ENCODE results near the gene OTX1.

DNA sequence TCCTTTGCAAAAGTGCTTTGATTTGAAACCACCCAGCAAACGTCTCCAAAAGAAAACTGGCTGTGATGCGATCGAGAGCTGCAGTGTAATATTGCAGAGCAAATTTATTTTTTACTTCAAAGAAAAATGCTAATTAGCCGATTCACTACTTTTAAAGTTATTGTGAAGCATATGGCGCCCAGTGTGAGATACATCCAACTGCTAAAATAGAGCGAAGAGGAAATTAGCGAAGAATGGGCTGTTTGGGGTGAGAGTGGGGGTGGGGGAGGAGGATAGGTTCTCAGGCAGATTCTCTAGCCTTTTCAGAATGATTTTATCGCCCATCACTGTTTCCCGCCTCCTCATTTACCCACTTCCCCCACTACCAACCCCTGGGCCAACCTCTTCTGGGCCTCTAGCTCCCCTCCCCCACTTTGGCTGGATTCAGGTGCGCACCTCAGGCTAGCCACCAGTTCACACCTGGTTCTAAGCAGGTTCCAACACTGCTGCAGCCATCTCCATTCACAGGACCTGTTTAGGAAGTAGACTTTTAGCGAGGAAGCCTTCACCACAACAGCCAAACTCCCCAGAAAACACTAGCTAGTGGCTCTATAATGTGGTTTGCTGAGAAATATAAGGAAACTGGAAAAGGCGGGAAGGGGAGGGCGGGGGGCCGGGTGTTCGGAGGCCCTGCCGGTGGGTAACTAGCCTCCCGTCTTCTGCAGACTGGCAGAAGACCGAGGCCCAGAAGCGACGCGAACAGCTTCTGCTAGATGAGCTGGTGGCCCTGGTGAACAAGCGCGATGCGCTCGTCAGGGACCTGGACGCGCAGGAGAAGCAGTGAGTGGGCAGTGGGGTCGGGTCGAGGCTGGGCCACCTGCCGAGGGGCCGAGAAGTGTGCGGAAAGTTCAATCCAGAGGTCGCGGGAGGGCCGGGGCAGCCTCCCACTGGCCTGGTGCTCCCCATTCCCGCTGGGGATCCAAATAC is 6.0 kb upstream of the OTX1 start:
- TF ChIP-seq, protein P1, sequence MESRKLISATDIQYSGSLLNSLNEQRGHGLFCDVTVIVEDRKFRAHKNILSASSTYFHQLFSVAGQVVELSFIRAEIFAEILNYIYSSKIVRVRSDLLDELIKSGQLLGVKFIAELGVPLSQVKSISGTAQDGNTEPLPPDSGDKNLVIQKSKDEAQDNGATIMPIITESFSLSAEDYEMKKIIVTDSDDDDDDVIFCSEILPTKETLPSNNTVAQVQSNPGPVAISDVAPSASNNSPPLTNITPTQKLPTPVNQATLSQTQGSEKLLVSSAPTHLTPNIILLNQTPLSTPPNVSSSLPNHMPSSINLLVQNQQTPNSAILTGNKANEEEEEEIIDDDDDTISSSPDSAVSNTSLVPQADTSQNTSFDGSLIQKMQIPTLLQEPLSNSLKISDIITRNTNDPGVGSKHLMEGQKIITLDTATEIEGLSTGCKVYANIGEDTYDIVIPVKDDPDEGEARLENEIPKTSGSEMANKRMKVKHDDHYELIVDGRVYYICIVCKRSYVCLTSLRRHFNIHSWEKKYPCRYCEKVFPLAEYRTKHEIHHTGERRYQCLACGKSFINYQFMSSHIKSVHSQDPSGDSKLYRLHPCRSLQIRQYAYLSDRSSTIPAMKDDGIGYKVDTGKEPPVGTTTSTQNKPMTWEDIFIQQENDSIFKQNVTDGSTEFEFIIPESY (IDR thresholded peaks at IDR 0.05; ENCODE audit: extremely low read depth, insufficient replicate concordance, low read length): no peak
- TF ChIP-seq, protein P2, sequence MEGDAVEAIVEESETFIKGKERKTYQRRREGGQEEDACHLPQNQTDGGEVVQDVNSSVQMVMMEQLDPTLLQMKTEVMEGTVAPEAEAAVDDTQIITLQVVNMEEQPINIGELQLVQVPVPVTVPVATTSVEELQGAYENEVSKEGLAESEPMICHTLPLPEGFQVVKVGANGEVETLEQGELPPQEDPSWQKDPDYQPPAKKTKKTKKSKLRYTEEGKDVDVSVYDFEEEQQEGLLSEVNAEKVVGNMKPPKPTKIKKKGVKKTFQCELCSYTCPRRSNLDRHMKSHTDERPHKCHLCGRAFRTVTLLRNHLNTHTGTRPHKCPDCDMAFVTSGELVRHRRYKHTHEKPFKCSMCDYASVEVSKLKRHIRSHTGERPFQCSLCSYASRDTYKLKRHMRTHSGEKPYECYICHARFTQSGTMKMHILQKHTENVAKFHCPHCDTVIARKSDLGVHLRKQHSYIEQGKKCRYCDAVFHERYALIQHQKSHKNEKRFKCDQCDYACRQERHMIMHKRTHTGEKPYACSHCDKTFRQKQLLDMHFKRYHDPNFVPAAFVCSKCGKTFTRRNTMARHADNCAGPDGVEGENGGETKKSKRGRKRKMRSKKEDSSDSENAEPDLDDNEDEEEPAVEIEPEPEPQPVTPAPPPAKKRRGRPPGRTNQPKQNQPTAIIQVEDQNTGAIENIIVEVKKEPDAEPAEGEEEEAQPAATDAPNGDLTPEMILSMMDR (IDR thresholded peaks at IDR 0.05 in 2 of 3, conservative IDR thresholded peaks at IDR 0.05 in 1 of 3; ENCODE audit: borderline replicate concordance in 1 of 3, insufficient read depth in 1 of 3, low read depth in 2 of 3, low read length in 2 of 3): no peak
- TF ChIP-seq YY1 (IDR thresholded peaks at IDR 0.05; ENCODE audit: extremely low read depth, insufficient replicate concordance, low read depth, low read length) (no peak), SP1 (IDR thresholded peaks at IDR 0.05; ENCODE audit: low read depth) (no peak), POLR2A (IDR thresholded peaks at IDR 0.05; ENCODE audit: borderline replicate concordance, extremely low read depth, insufficient read depth, insufficient read length) (no peak), EZH2phosphoT487 (IDR thresholded peaks at IDR 0.05; ENCODE audit: borderline replicate concordance) (no peak), EZH2 (IDR thresholded peaks at IDR 0.05) (no peak), ZFX (IDR thresholded peaks at IDR 0.05) (no peak), ELF1 (IDR thresholded peaks at IDR 0.05; ENCODE audit: borderline replicate concordance, low read depth) (no peak), RAD21 (IDR thresholded peaks at IDR 0.05; ENCODE audit: low read depth) (no peak), ZNF274 (IDR thresholded peaks at IDR 0.05; ENCODE audit: low read depth, low read length) (no peak)
- TF ChIP-seq, protein P3, sequence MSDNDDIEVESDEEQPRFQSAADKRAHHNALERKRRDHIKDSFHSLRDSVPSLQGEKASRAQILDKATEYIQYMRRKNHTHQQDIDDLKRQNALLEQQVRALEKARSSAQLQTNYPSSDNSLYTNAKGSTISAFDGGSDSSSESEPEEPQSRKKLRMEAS (IDR thresholded peaks at IDR 0.05): no peak
- TF ChIP-seq, protein P4, sequence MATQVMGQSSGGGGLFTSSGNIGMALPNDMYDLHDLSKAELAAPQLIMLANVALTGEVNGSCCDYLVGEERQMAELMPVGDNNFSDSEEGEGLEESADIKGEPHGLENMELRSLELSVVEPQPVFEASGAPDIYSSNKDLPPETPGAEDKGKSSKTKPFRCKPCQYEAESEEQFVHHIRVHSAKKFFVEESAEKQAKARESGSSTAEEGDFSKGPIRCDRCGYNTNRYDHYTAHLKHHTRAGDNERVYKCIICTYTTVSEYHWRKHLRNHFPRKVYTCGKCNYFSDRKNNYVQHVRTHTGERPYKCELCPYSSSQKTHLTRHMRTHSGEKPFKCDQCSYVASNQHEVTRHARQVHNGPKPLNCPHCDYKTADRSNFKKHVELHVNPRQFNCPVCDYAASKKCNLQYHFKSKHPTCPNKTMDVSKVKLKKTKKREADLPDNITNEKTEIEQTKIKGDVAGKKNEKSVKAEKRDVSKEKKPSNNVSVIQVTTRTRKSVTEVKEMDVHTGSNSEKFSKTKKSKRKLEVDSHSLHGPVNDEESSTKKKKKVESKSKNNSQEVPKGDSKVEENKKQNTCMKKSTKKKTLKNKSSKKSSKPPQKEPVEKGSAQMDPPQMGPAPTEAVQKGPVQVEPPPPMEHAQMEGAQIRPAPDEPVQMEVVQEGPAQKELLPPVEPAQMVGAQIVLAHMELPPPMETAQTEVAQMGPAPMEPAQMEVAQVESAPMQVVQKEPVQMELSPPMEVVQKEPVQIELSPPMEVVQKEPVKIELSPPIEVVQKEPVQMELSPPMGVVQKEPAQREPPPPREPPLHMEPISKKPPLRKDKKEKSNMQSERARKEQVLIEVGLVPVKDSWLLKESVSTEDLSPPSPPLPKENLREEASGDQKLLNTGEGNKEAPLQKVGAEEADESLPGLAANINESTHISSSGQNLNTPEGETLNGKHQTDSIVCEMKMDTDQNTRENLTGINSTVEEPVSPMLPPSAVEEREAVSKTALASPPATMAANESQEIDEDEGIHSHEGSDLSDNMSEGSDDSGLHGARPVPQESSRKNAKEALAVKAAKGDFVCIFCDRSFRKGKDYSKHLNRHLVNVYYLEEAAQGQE (IDR thresholded peaks at IDR 0.05; ENCODE audit: low read depth): no peak
- TF ChIP-seq, protein P5, sequence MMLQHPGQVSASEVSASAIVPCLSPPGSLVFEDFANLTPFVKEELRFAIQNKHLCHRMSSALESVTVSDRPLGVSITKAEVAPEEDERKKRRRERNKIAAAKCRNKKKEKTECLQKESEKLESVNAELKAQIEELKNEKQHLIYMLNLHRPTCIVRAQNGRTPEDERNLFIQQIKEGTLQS (IDR thresholded peaks at IDR 0.05): no peak
